Fibroblast of villous mesenchyme (primary cell): ENCODE measurements around the gene ADRA2A. TPM values are rescaled to one million over a fixed set of nuclear protein-coding genes. Genes with fewer than 3 reads are reported as not detected.

Experiments used
- DNase-seq: peaks from one replicate; pipeline ENCODE4 v3.0.0-alpha.2; 2010; ENCODE audit warnings: low read depth
- H3K4me3 ChIP-seq: 2 replicates; pipeline ENCODE4 v1.5.1; 2011; ENCODE audit warnings: low read depth, mild to moderate bottlenecking, low read length
- total RNA-seq: library from RNA; depleted of rRNA; stranded (reverse); fragments of >200 nt; gene quantifications from 2 replicates; pipeline ENCODE4 v1.2.3, GENCODE V29; 2012
- TF ChIP-seq, protein P1 (sequence below): IDR thresholded peaks from 2 replicates; pipeline ENCODE4 v1.5.1; 2012; ENCODE audit warnings: low read depth, mild to moderate bottlenecking, low read length; ENCODE audit not compliant: insufficient read depth

ADRA2A gene
- total RNA-seq, 1 donor, result 3.0 TPM

DNA sequence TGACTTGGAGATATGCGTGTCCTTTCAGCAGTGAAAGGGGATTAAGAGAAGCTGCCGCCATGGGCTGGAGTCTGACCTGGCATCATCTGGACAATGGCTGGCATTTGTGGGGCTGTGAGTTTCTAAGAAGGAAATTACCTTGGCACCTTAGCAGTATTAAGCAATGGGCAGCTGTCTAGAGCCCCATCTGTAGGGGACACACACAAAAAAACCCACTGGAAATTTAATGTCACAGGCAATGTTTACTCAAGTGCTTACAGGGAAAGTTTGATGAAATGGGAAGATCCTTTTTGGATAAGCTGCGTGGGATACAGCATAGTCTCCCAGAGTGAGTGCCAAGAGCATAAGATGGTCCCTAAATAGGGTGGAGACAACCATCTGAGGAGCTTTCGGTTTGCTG is 25.0 kb downstream of the ADRA2A start:
- no peak for DNase-seq
- no peak overlapping the region for H3K4me3 ChIP-seq
- TF ChIP-seq, protein P1, sequence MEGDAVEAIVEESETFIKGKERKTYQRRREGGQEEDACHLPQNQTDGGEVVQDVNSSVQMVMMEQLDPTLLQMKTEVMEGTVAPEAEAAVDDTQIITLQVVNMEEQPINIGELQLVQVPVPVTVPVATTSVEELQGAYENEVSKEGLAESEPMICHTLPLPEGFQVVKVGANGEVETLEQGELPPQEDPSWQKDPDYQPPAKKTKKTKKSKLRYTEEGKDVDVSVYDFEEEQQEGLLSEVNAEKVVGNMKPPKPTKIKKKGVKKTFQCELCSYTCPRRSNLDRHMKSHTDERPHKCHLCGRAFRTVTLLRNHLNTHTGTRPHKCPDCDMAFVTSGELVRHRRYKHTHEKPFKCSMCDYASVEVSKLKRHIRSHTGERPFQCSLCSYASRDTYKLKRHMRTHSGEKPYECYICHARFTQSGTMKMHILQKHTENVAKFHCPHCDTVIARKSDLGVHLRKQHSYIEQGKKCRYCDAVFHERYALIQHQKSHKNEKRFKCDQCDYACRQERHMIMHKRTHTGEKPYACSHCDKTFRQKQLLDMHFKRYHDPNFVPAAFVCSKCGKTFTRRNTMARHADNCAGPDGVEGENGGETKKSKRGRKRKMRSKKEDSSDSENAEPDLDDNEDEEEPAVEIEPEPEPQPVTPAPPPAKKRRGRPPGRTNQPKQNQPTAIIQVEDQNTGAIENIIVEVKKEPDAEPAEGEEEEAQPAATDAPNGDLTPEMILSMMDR, result no peak

DNA sequence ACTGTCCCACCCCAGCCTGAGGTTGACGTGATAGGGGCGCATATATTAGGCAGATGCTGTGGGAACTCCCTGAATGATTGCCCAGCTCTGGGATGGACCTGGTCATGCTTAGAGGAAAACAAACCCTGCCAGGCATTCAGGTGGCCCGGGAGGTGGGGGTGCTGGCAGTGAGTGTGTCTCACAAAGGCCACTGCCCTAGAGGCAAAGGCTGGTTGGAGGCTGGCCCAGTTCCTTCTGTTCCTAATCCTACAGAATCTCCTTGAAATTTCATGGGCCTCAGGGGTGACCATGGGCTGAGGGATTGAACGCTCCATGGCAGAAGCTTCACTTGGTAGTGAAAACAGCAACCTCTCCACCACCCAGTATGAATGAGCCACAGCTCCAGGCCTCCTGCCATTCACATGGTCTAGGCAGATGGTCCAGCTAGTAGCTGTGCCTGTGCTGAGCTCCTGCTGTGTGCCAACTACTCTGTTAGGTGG is 25.6 kb downstream of the ADRA2A start:
- TF ChIP-seq, protein P1, result no peak
- no peak overlapping the region for H3K4me3 ChIP-seq
- no peak for DNase-seq

DNA sequence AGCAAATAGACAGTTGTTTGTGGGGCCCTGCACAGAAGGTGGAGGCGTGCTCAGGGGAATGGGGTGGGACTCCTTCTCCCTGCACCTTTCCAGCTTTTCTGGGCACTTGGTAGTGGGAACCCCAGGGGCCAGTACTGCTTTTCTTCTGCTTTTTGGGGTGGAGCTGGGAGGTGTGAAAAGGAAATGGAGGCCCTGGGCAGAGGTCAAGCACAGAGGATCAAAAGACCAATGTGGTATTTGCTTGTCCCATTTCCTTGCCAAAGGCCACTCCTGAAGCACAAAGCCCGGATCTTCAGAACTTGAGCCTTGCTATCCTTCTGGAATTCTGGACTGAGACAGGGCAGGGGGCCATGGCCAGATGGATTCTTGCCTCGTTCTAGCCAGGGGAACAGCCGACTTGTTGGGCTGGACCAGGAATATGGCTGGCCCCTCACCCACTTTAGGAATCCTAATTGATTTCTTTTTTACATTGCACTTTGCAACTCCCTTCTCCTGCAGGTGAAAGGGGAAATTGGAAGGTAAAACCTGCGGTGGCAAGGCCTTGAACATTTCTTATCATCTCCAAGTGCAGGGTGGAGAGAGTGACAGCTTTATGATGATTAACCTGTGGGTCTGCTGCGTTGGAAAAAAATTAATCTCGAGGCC is 26.5 kb downstream of the ADRA2A start:
- TF ChIP-seq, protein P1, result no peak
- H3K4me3 ChIP-seq, result no peak overlapping the region
- no peak for DNase-seq

DNA sequence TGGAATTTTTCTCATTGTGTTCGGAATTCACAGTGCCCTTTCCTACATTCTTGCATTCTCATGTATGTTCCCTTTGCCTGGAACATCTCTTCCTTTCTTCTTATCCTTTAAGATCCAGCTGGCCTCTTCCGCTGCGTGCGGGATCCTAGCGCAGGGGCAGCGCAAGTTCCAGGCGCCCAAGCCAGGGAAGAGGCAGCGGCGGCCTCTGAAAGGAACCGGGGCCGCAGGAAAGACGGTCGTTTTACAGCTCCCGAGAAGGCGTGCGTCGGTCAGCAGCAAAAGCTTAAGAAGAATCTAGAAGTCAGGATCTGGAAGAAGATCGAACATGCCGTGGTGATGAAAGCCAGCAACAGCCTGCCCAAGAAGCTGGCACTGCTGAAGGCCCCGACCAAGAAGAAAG is 28.0 kb downstream of the ADRA2A start:
- TF ChIP-seq, protein P1, result no peak
- no peak for DNase-seq

DNA sequence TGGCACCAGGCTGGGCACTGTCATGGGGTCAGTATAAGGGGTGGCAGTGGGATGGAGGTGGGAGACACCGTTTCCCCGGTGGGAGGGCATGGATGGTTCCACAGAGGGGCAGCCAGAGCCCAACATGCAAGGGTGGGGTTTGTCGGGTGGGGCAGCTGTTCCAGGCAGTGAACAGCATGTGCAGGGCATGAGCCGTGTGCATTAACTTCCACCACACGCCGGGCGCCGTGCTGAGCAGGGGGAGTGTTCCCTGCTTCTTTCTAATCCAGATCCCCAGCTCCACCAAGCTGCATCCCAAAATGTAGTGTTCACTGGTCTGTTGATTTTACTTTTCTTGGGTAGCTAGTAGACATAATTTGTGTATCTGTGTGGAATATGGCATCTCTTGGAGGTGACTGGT is 29.3 kb downstream of the ADRA2A start:
- TF ChIP-seq, protein P1, result no peak
- DNase-seq, result no peak

More for the DNA sequence above, 28.0 kb downstream of the ADRA2A start:
- H3K4me3 ChIP-seq, result no peak overlapping the region

DNA sequence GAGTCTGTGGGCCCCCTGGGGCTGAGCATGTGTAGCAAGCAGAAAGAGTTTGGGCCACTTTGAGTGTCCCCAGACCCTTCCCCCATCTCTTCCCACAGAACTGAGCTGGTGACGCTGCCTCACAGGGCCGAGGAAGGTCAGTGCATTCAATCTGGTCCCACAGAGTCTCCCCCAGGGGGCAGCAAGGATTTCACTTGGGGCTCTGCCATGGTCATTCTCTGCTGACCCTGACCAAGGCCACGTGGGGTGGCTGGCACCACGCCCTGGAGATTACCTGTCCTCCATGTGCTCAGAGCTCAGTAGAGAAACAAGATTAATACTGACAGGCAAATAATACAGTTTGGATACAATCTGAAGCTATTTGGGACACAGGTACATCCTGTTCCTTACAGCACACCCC is 30.2 kb downstream of the ADRA2A start:
- H3K4me3 ChIP-seq, result no peak overlapping the region
- TF ChIP-seq, protein P1, result no peak
- no peak for DNase-seq

More for the DNA sequence above, 29.3 kb downstream of the ADRA2A start:
- H3K4me3 ChIP-seq, result no peak overlapping the region

DNA sequence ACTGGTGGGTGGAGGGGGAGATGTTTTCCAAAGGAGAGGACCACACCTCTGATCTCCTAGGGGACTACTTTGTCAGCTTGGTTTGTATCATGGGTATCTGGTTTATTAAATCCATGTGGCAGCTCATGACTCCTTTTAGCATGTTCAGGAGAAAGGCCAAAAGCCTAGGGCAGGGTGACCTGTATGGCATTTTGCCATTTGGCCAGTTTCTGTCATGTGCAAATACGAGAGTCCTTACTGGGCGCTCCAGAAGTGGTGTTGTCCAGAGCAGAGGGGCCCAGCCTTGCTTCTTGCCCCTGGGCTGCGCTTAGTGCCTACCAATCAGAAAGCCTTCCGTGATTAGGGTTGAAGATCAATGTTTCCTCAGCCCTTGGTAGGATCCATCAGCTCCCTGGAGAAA is 31.0 kb downstream of the ADRA2A start:
- H3K4me3 ChIP-seq, result no peak overlapping the region
- TF ChIP-seq, protein P1, result no peak
- no peak for DNase-seq
